Measurements from ENCODE around the gene ACTR1A. TPM values are rescaled to one million over a fixed set of nuclear protein-coding genes. Genes with fewer than 3 reads are reported as not detected.

The ACTR1A gene
- total RNA-seq, 1 donor from 2014 or later, result 88.0 TPM

DNA sequence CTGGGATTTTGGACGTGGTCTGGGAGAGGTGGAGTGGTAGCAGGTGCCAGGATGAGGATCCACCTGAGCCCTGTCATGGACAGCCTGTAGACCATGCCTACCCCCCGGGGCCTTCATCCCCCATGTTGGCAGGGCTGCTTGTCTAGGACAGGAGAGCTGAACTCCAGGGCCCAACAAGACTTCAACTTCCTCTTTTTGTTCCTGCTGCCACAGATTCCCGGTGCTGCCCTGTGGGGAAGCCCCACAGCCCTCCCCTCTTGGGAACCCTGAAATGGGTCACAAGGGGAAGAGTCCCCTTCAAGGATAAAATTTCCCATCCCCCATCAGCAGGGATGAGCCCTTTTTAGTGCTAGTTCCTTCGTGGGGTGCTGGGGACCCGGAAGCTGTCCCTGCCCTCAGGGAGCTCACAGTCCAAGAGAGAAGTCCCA is 68.9 kb downstream of the ACTR1A start:
- no peaks in the 10 kb centered on the region for H3K36me3 ChIP-seq
- H3K27ac ChIP-seq, result no peak overlapping the region
- TF ChIP-seq, protein P1, sequence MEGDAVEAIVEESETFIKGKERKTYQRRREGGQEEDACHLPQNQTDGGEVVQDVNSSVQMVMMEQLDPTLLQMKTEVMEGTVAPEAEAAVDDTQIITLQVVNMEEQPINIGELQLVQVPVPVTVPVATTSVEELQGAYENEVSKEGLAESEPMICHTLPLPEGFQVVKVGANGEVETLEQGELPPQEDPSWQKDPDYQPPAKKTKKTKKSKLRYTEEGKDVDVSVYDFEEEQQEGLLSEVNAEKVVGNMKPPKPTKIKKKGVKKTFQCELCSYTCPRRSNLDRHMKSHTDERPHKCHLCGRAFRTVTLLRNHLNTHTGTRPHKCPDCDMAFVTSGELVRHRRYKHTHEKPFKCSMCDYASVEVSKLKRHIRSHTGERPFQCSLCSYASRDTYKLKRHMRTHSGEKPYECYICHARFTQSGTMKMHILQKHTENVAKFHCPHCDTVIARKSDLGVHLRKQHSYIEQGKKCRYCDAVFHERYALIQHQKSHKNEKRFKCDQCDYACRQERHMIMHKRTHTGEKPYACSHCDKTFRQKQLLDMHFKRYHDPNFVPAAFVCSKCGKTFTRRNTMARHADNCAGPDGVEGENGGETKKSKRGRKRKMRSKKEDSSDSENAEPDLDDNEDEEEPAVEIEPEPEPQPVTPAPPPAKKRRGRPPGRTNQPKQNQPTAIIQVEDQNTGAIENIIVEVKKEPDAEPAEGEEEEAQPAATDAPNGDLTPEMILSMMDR (IDR thresholded peaks at IDR 0.05), result no peak
- intact Hi-C loops (cut with DNase I), result no loop called here
- no peaks in the 10 kb centered on the region for H3K27me3 ChIP-seq (ENCODE audit: low read depth)
- no peak for ATAC-seq
- H3K4me1 ChIP-seq, result peaks cover 57% of the 10 kb centered on the region
- no peak overlapping the region for H3K4me3 ChIP-seq
- peak; percentile 49 for DNase-seq
- H3K9me3 ChIP-seq, result no peaks in the 10 kb centered on the region

GRCh38 chr10:102432162-102432950 is 70.2 kb downstream of the ACTR1A start, which contains the start of gene CUEDC2:
Gene CUEDC2 (minus strand): TSS chr10:102432574. CDS start chr10:102425188, 7,386 bp downstream.
- intact Hi-C loops (cut with DNase I), result no loop called here
- TF ChIP-seq, protein P1 (IDR thresholded peaks at IDR 0.05), result no peak
- no peaks in the 10 kb centered on the region for H3K9me3 ChIP-seq

DNA sequence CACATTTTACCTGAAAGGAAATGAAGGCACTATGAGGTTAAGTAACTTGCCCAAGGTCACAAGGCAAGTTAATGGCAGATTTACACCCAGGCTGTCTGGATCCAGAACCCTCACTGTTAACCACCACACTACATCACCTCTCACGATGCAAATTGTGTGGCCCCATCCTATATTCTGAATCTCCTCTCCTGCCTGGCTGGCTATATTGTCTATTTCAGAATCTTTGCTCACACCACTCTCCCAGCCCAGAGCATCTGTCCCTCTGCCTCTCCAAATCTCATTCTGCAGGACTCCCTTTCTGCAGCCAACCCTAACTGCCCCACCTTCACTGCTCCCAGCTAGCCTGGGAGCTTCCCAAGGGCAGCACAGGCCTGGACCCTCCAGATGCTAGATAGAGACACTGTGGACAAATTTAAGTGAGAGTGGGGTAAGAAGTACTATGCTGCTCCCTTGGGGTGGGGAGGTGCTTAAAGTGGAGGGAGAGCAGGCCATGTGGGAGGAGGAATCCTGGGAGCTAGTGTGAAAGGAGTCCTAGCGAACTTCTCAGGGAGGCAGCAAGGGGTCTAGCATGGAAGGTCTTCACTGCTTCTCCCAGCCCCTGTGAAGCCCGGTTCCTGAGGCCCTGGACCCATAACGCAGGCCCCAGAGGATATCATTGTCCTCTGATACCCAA is 70.9 kb downstream of the ACTR1A start:
- H3K36me3 ChIP-seq, result no peaks in the 10 kb centered on the region
- no peaks in the 10 kb centered on the region for H3K9me3 ChIP-seq
- ATAC-seq, result peak in 1 of 2 donors; percentile 1
- intact Hi-C loops (cut with DNase I), result no loop called here
- TF ChIP-seq, protein P1 (IDR thresholded peaks at IDR 0.05), result no peak
- DNase-seq, result no peak
- no peaks in the 10 kb centered on the region for H3K27me3 ChIP-seq (ENCODE audit: low read depth)
- peak overlapping the region; percentile 96 for H3K4me3 ChIP-seq
- H3K4me1 ChIP-seq, result peaks cover 38% of the 10 kb centered on the region
- H3K27ac ChIP-seq, result peak overlapping the region; percentile 86

More at GRCh38 chr10:102432162-102432950, 70.2 kb downstream of the ACTR1A start, which contains the start of gene CUEDC2:
- peak within 1 kb of the TSS; percentile 86 for H3K27ac ChIP-seq
- DNase-seq (peak; percentile 97), ATAC-seq (peak; percentile 95)
- H3K27me3 ChIP-seq (ENCODE audit: low read depth), result no peaks in the 10 kb centered on the region
- H3K4me3 ChIP-seq, result peak within 1 kb of the TSS; percentile 96
- H3K36me3 ChIP-seq, result no peaks in the 10 kb centered on the region
- H3K4me1 ChIP-seq, result peaks cover 45% of the 10 kb centered on the region

DNA sequence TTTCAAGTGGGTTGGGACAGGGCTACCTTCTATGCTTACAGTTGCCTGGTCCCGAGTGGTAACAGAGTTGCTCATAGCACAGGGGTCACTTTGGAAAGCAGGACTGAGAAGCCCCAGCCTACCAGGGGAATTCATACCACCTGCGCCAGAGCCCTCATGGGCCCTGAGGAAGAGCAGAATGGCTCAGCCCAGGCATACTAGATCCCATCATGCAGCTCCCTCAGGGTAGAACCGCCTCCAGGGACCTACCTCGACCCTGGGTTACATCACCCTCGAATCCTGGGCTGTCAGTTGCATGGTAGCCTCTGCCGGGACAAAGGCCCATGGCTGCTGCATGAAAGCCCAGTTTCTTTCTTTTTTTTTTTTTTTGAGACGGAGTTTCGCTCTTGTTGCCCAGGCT is 73.0 kb downstream of the ACTR1A start:
- intact Hi-C loops (cut with DNase I), result no loop called here
- ATAC-seq (no peak), DNase-seq (no peak)
- no peaks in the 10 kb centered on the region for H3K9me3 ChIP-seq
- H3K4me3 ChIP-seq, result no peak overlapping the region
- no peak overlapping the region for H3K27ac ChIP-seq
- TF ChIP-seq, protein P1 (IDR thresholded peaks at IDR 0.05), result no peak
- H3K4me1 ChIP-seq, result peaks cover 25% of the 10 kb centered on the region
- H3K27me3 ChIP-seq (ENCODE audit: low read depth), result no peaks in the 10 kb centered on the region
- peaks cover 6% of the 10 kb centered on the region for H3K36me3 ChIP-seq

Small RNAs within 50 kb of the gene (microRNA-seq; reads per million reads assigned to microRNA genes)
- gene MIR146B (ENCODE audit: borderline number of aligned reads), result 9,761 reads per million, percentile 96 among the genes with 10 or more reads in this experiment

Other genes with a start within 250 kb of the ACTR1A start
- 30.9 TPM for gene NFKB2, start 107.0 kb downstream of the ACTR1A start, total RNA-seq
- gene PSD, start 83.9 kb downstream of the ACTR1A start, total RNA-seq, result 5.3 TPM
- 16.6 TPM for gene FBXL15, start 81.9 kb downstream of the ACTR1A start, total RNA-seq
- 41.2 TPM for gene CUEDC2, start 70.1 kb downstream of the ACTR1A start, total RNA-seq
- 5.7 TPM for gene C10orf95, start 51.2 kb downstream of the ACTR1A start, total RNA-seq
- gene SUFU, start 1.3 kb upstream of the ACTR1A start, total RNA-seq, result 14.3 TPM
- gene TRIM8, start 141.8 kb upstream of the ACTR1A start, total RNA-seq, result 142 TPM
- 7.3 TPM for gene ARL3, start 211.7 kb upstream of the ACTR1A start, total RNA-seq
- 10.0 TPM for gene SFXN2, start 211.9 kb upstream of the ACTR1A start, total RNA-seq
- 44.5 TPM for gene WBP1L, start 241.2 kb upstream of the ACTR1A start, total RNA-seq

Data from lower lobe of right lung (tissue), 2 donors.